Hepatocyte (in vitro differentiated cells): ENCODE measurements around the gene PAPOLG.

Source experiments
- EZH2 ChIP-seq: fragments of 200-600 bp; sonication (generic); IDR thresholded peaks from 2 replicates; pipeline ENCODE4 v1.6.1; 2016; ENCODE audit warnings: antibody characterized with exemption, mild to moderate bottlenecking, borderline replicate concordance
- EZH2phosphoT487 ChIP-seq: fragments of 200-600 bp; sonication (generic); IDR thresholded peaks from one replicate; pipeline ENCODE4 v1.6.1; 2018; ENCODE audit warnings: antibody characterized with exemption, mild to moderate bottlenecking, low read depth, moderate library complexity; ENCODE audit not compliant: unreplicated experiment, severe bottlenecking
- TF ChIP-seq, protein P1 (sequence below): fragments of 200-600 bp; sonication (generic); IDR thresholded peaks from 2 replicates; pipeline ENCODE4 v1.5.1; 2016; ENCODE audit warnings: antibody characterized with exemption, mild to moderate bottlenecking; ENCODE audit not compliant: poor library complexity

GRCh38 chr2:60847854-60848253, 91.8 kb downstream of the PAPOLG start:
- TF ChIP-seq, protein P1, sequence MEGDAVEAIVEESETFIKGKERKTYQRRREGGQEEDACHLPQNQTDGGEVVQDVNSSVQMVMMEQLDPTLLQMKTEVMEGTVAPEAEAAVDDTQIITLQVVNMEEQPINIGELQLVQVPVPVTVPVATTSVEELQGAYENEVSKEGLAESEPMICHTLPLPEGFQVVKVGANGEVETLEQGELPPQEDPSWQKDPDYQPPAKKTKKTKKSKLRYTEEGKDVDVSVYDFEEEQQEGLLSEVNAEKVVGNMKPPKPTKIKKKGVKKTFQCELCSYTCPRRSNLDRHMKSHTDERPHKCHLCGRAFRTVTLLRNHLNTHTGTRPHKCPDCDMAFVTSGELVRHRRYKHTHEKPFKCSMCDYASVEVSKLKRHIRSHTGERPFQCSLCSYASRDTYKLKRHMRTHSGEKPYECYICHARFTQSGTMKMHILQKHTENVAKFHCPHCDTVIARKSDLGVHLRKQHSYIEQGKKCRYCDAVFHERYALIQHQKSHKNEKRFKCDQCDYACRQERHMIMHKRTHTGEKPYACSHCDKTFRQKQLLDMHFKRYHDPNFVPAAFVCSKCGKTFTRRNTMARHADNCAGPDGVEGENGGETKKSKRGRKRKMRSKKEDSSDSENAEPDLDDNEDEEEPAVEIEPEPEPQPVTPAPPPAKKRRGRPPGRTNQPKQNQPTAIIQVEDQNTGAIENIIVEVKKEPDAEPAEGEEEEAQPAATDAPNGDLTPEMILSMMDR: no peak
- TF ChIP-seq EZH2 (no peak), EZH2phosphoT487 (no peak)
